SJCRH30 (cell line): ENCODE measurements around the gene CDT1. TPM values are rescaled to one million over a fixed set of nuclear protein-coding genes. Genes with fewer than 3 reads are reported as not detected.

Source experiments
- DNase-seq, 2 experiments: peaks; one replicate each; pipeline ENCODE4 v3.0.0-alpha.2; 2015 to 2020
- H3K27ac ChIP-seq: fragments of 250-450 bp; sonication (Bioruptor Pico); 2 replicates; pipeline ENCODE4 v1.5.1; 2020; ENCODE audit warnings: mild to moderate bottlenecking, moderate library complexity
- H3K27me3 ChIP-seq: fragments of 250-450 bp; sonication (Bioruptor Pico); 2 replicates; pipeline ENCODE4 v1.5.1; 2020; ENCODE audit warnings: mild to moderate bottlenecking, moderate library complexity
- H3K36me3 ChIP-seq: fragments of 250-450 bp; sonication (Bioruptor Pico); 2 replicates; pipeline ENCODE4 v1.5.1; 2020; ENCODE audit warnings: mild to moderate bottlenecking, moderate library complexity
- H3K4me1 ChIP-seq: fragments of 250-450 bp; sonication (Bioruptor Pico); 2 replicates; pipeline ENCODE4 v1.5.1; 2020; ENCODE audit warnings: mild to moderate bottlenecking, moderate library complexity
- H3K4me3 ChIP-seq: fragments of 250-450 bp; sonication (Bioruptor Pico); 2 replicates; pipeline ENCODE4 v1.5.1; 2020; ENCODE audit warnings: mild to moderate bottlenecking, moderate library complexity
- H3K9me3 ChIP-seq: fragments of 250-450 bp; sonication (Bioruptor Pico); replicated peaks from 2 replicates; pipeline ENCODE4 v1.5.1; 2020; ENCODE audit warnings: mild to moderate bottlenecking, moderate library complexity
- total RNA-seq: library from RNA; depleted of rRNA; stranded (reverse); fragments of >200 nt; shearing (Covaris generic); gene quantifications from 2 replicates; pipeline ENCODE4 v1.2.3, GENCODE V29; 2014

The CDT1 gene
- total RNA-seq, 1 experiment from 2014 or later = 27.2 TPM

DNA sequence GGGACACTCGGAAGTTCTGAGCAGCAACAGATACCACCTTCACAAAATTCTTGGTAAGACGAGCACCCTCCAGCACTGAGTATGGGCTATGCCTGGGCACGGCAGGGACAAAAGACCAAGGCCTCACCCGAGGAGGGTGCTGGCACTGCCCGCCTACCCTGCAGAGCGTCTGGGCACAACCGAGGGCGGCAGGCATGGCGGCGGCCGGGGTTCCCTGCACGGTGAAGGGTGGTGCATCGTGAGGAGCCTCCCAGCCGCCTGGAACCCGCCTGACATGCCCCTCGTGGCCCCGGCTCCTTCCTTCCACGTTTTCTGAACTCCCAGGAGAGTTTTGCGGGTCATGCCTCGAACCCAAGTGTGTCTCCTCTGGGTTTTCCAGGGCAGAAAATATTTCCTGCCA lies 34.2 kb downstream of the CDT1 start:
- no peak overlapping the region for H3K4me3 ChIP-seq
- H3K4me1 ChIP-seq = no peaks in the 10 kb centered on the region
- DNase-seq = no peak
- no peaks in the 10 kb centered on the region for H3K27me3 ChIP-seq
- H3K36me3 ChIP-seq = no peaks in the 10 kb centered on the region
- H3K9me3 ChIP-seq = no peaks in the 10 kb centered on the region
- H3K27ac ChIP-seq = no peak overlapping the region

DNA sequence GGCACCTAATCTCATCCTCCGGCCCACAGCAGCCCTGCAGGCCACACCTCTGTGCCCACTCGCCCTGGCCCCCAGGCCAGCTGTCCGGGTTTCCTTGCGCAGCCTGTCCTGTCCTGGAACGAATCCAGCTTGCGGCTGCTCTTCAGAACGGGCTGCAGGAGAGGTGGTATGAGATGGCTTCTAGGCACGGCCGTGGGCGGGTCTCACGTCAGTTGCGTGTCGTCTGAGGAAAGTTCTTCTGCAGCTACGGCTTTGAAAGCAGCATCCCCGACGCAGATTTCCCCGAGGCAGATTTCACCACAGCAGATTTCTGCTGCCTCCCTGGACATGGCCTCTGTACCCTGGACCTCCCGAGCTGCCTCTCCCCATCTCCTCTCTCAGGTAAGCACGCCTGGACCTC lies 35.0 kb downstream of the CDT1 start:
- Histone ChIP-seq H3K4me3 (no peak overlapping the region), H3K36me3 (no peaks in the 10 kb centered on the region), H3K27ac (no peak overlapping the region), H3K27me3 (no peaks in the 10 kb centered on the region), H3K9me3 (no peaks in the 10 kb centered on the region), H3K4me1 (no peaks in the 10 kb centered on the region)
- DNase-seq = no peak

DNA sequence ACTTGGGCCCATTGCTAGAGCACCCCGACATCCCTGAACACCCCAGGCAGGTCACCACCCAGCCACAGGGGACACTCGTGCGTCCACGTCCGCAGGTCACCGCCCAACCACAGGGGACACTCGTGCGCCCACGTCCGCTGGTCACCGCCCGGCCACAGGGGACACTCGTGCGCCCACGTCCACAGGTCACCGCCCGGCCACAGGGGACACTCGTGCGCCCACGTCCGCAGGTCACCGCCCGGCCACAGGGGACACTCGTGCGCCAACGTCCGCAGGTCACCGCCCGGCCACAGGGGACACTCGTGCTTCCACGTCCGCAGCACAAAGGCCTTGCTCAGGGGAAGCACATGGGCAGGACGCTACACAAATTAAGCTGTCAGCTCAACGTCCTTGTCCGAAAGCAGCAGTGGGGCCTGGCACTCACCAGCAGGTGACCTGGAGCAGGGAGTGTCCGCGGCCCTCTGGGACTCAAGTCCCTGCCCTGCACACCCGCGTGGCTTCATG lies 35.5 kb downstream of the CDT1 start:
- no peaks in the 10 kb centered on the region for H3K4me1 ChIP-seq
- H3K27ac ChIP-seq = no peak overlapping the region
- no peaks in the 10 kb centered on the region for H3K36me3 ChIP-seq

DNA sequence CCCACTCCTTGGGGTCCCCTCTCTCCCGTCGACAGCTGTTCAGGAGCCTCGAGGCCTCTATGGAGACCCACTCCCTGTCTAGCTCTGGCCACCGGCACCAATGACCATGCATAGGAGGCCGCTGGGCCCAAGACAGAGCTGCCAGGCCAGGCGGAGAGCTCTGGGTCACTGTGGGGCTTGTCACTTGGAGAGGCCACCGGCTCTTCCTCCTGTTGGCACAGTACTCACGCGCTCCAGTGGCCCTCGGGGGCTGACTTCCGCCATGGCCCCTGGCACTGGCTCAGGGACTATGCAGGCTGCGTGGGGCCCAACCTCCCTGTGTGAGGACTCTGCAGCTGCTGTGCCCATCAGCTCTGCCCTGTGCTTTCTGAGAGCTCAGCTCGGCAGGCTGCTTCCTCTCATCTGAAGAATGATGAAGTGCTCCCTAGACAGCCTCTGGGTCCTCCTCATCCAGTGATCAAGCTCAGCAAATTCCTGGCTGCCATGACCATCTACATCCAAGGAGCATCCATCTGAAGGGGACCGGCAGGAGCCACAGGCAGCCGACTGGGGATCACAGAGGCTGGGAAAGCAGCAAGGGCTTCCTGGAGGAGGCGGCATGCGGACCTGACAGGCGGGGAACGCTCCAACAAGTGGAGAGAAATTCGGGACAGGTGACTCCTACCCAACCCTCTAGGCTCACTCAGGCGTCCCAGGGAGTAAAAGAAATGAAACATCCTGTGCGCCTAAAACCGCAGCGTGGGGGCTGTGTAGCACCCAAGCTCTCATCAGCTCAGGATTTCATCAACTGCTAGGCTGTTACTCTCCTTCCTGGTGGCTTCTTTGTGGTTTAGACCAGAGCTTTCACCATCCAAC lies 36.4 kb downstream of the CDT1 start:
- H3K4me3 ChIP-seq = no peak overlapping the region
- H3K36me3 ChIP-seq = no peaks in the 10 kb centered on the region
- H3K27me3 ChIP-seq = no peaks in the 10 kb centered on the region
- H3K9me3 ChIP-seq = no peaks in the 10 kb centered on the region
- no peak overlapping the region for H3K27ac ChIP-seq
- DNase-seq = no peak
- no peaks in the 10 kb centered on the region for H3K4me1 ChIP-seq

More for the DNA sequence above, 35.5 kb downstream of the CDT1 start:
- no peaks in the 10 kb centered on the region for H3K9me3 ChIP-seq
- no peak for DNase-seq
- no peaks in the 10 kb centered on the region for H3K27me3 ChIP-seq
- no peak overlapping the region for H3K4me3 ChIP-seq

GRCh38 chr16:88840600-88841215 lies 37.1 kb downstream of the CDT1 start:
- Histone ChIP-seq H3K4me3 (no peak overlapping the region), H3K27me3 (no peaks in the 10 kb centered on the region), H3K9me3 (no peaks in the 10 kb centered on the region), H3K4me1 (no peaks in the 10 kb centered on the region), H3K36me3 (no peaks in the 10 kb centered on the region), H3K27ac (no peak overlapping the region)
- no peak for DNase-seq

DNA sequence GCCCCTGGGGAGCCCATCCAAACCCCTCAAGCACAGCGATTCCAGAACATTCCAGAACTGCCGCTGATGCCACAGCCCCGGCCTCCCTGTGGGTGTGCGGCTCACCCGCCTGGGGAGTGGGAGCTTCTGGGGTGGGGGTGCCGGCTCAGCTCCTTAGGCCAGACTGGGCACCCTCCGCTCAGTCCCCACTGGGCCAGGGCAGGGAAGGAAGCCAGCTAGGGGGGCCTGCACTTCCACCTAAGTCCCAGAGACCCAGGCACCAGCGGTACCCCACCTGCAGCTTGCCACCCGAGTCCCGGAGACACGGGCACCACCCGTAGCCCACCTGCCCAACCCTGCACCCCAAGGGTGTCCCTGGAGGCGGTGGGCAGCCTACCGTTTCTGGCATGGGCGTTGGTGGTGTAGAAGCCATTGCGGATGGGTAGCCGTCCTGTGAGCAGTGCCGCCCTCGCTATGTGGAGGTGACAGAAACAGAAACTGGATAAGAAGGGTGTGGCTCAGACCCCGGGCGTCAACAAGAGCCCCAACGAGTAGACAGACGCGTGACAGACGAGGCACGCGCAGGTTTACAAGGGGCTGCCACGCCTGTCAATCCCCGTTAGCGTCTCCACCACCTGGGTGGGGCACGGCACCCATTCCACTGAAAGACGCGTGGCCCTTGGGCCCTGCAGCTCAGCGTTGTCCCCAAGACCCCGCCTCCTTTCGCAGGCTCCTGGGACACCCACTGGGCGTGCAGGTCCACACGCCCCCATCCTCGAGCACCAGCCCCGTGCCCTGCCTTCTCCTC lies 38.1 kb downstream of the CDT1 start:
- Histone ChIP-seq H3K4me1 (no peaks in the 10 kb centered on the region), H3K4me3 (no peak overlapping the region), H3K27ac (no peak overlapping the region), H3K9me3 (no peaks in the 10 kb centered on the region), H3K27me3 (no peaks in the 10 kb centered on the region), H3K36me3 (no peaks in the 10 kb centered on the region)
- no peak for DNase-seq

- Histone ChIP-seq H3K36me3 (no peaks in the 10 kb centered on the region), H3K4me1 (no peaks in the 10 kb centered on the region), H3K9me3 (no peaks in the 10 kb centered on the region), H3K27ac (no peak overlapping the region), H3K4me3 (no peak overlapping the region), H3K27me3 (no peaks in the 10 kb centered on the region)
- no peak for DNase-seq
These were observed 38.7 kb downstream of the CDT1 start for GRCh38 chr16:88842308-88842756.

DNA sequence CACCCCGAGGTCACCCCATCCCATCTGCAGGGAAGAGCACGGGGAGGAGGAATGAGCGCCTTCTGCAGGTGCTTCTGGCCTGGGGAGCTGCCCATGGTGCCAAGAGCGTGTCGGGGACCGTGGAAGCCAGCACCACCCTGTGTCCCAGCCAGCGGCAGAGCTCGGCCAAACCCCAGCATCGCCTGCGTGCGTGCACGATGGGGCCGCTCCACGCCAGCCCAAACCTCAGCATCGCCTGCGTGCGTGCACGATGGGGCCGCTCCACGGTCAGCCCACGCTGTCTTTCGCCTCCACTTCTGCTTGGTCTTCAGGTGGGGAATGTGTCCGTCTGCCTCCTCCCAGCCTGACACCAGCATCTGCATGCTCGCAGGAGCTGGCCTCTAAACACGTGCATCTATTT lies 39.2 kb downstream of the CDT1 start:
- Histone ChIP-seq H3K36me3 (no peaks in the 10 kb centered on the region), H3K27ac (no peak overlapping the region)

DNA sequence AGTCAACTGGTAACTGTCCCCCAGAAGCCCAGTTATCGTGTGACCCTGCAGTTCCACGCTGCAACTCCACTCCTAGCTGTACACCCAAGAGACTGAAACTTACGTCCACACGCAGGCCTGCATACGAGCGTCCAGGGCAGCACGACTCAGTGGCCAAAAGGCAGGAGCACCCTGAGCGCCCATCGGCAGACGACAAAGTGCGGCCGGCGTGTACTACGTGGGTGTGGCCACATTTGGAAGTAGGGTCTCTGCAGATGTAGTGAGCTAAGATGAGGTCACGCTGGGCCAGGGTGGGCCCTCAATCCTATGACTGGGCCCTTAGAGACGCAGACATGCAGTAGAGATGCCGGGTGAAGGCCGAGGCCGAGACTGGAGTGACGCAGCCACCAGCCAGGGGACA lies 39.7 kb downstream of the CDT1 start:
- H3K4me1 ChIP-seq = no peaks in the 10 kb centered on the region
- no peaks in the 10 kb centered on the region for H3K27me3 ChIP-seq
- H3K9me3 ChIP-seq = no peaks in the 10 kb centered on the region
- no peaks in the 10 kb centered on the region for H3K36me3 ChIP-seq
- no peak overlapping the region for H3K27ac ChIP-seq
- H3K4me3 ChIP-seq = no peak overlapping the region
- DNase-seq = no peak

More for the DNA sequence above, 39.2 kb downstream of the CDT1 start:
- Histone ChIP-seq H3K4me1 (no peaks in the 10 kb centered on the region), H3K9me3 (no peaks in the 10 kb centered on the region), H3K4me3 (no peak overlapping the region), H3K27me3 (no peaks in the 10 kb centered on the region)
- no peak for DNase-seq

DNA sequence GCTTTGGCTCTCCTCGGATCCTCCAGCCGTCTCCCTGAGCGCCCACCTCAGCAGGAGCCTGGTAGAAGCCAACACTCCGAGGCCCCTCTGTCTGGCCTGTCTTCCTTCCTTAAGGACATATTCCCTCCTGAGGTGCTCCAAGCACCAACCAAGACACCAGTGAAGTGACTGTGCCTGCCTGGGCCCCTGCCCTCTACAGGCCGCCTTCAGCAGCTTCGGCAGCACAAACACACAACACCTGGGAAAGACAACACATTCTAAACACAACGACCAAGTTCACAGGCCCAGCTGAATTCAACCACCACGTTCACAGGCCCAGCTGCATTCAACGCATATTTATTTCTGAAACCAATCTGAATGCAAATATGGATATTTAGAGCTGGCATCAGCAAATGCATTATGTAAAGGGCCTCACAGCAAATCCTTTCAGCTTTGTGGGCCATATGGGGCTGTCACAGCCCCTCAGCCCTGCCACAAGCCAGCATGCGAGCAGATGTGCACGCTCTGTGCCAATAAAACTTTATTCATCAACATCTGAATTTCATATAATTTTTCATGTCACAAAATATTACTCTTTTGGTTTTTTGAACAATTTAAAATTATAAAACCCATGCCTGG lies 40.9 kb downstream of the CDT1 start:
- Histone ChIP-seq H3K4me3 (no peak overlapping the region), H3K27me3 (no peaks in the 10 kb centered on the region), H3K9me3 (no peaks in the 10 kb centered on the region), H3K36me3 (no peaks in the 10 kb centered on the region), H3K4me1 (no peaks in the 10 kb centered on the region), H3K27ac (no peak overlapping the region)
- no peak for DNase-seq

GRCh38 chr16:88846088-88846487 lies 42.5 kb downstream of the CDT1 start:
- Histone ChIP-seq H3K4me3 (no peak overlapping the region), H3K36me3 (no peaks in the 10 kb centered on the region), H3K27ac (no peak overlapping the region), H3K4me1 (no peaks in the 10 kb centered on the region), H3K9me3 (no peaks in the 10 kb centered on the region), H3K27me3 (no peaks in the 10 kb centered on the region)
- no peak for DNase-seq

- no peak for DNase-seq
- no peaks in the 10 kb centered on the region for H3K4me1 ChIP-seq
- no peak overlapping the region for H3K27ac ChIP-seq
- no peak overlapping the region for H3K4me3 ChIP-seq
- H3K36me3 ChIP-seq = no peaks in the 10 kb centered on the region
- H3K9me3 ChIP-seq = no peaks in the 10 kb centered on the region
- no peaks in the 10 kb centered on the region for H3K27me3 ChIP-seq
These were observed 44.1 kb downstream of the CDT1 start for GRCh38 chr16:88847654-88848053.

- no peaks in the 10 kb centered on the region for H3K4me1 ChIP-seq
- no peaks in the 10 kb centered on the region for H3K36me3 ChIP-seq
- no peak overlapping the region for H3K27ac ChIP-seq
- H3K9me3 ChIP-seq = no peaks in the 10 kb centered on the region
- H3K4me3 ChIP-seq = no peak overlapping the region
- H3K27me3 ChIP-seq = no peaks in the 10 kb centered on the region
- no peak for DNase-seq
These were observed 45.0 kb downstream of the CDT1 start for GRCh38 chr16:88848557-88848956.

DNA sequence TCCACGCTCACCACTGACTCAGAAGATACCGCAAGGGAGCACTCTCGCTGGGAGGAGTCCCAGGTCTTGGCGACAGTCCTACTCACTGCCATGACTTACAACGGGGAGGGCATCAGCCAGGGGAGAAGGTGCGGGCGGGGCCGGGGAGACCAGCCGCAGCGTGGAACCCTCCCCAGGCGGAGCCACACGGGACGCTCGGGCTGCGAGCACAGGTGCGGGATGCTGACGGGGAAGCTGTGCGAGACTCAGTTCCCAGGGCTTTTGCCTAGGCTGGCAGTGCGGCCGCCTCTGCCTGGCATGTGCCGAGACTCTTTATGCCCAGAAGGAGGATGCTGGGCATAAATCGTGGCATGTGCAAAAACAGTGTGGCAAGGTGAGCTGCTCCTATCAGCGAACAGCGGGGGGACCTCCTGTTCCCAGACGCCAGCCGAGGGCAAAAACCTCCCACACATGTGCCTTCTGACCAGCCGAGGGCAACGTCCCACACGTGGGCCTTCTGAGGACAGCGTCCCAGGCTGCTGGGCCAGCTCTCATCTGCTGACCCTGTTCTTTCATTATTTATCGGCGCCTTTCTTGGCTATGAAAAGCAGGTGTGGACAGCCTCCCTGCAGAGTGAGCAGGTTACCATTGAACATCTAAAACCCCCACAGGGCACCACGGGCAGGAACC lies 47.1 kb downstream of the CDT1 start:
- no peaks in the 10 kb centered on the region for H3K36me3 ChIP-seq
- no peak overlapping the region for H3K27ac ChIP-seq
- H3K4me3 ChIP-seq = no peak overlapping the region
- no peak for DNase-seq
- H3K4me1 ChIP-seq = peaks cover 3% of the 10 kb centered on the region; the same call in 1 of the 2 replicates
- no peaks in the 10 kb centered on the region for H3K9me3 ChIP-seq
- no peaks in the 10 kb centered on the region for H3K27me3 ChIP-seq
